Vagina (tissue), 2 donors: ENCODE measurements around the gene UBR4. TPM values are rescaled to one million over a fixed set of nuclear protein-coding genes. Genes with fewer than 3 reads are reported as not detected.

Experiments
- DNase-seq, 2 donors: peaks; one replicate each; pipeline ENCODE4 v3.0.0-alpha.2; 2017; ENCODE audit errors: extremely low spot score in 2 of 2
- H3K27ac ChIP-seq: fragments of 200-600 bp; sonication (generic); one replicate; pipeline ENCODE4 v1.5.1; 2019
- H3K27me3 ChIP-seq: fragments of 200-600 bp; sonication (generic); one replicate; pipeline ENCODE4 v1.5.1; 2019
- H3K36me3 ChIP-seq, 2 donors: fragments of 200-600 bp; sonication (generic); one replicate each; pipeline ENCODE4 v1.5.1; 2017 to 2019
- H3K4me1 ChIP-seq: fragments of 200-600 bp; sonication (generic); one replicate; pipeline ENCODE4 v1.5.1; 2019
- H3K4me3 ChIP-seq, 2 donors: fragments of 200-600 bp; sonication (generic); 1 replicate in 1 of 2; 2 replicates in 1 of 2; pipeline ENCODE4 v1.5.1; 2016 to 2019
- H3K9me3 ChIP-seq: fragments of 200-600 bp; sonication (generic); one replicate; pipeline ENCODE4 v1.5.1; 2019
- CTCF ChIP-seq, 3 experiments: fragments of 450-650 bp in 2 of 3; fragments of 200-600 bp in 1 of 3; sonication (generic) in 1 of 3; IDR thresholded peaks; one replicate each; pipeline ENCODE4 v1.5.1; 2017 to 2019; ENCODE audit warnings: antibody characterized with exemption in 3 of 3, mild to moderate bottlenecking in 2 of 3, moderate library complexity in 2 of 3
- POLR2A ChIP-seq, 2 donors: fragments of 450-650 bp; IDR thresholded peaks; one replicate each; pipeline ENCODE4 v1.6.1; 2017; ENCODE audit warnings: antibody characterized with exemption in 2 of 2, mild to moderate bottlenecking in 2 of 2, moderate library complexity in 2 of 2
- POLR2AphosphoS5 ChIP-seq, 2 donors: sonication (generic); formaldehyde crosslinking; IDR thresholded peaks; one replicate each; pipeline ENCODE4 v1.9.0; 2017; ENCODE audit warnings: antibody characterized with exemption in 2 of 2, mild to moderate bottlenecking in 2 of 2, low read depth in 1 of 2; ENCODE audit not compliant: insufficient read depth in 1 of 2
- intact Hi-C: fragments of 100-400 bp; cut with DNase I; formaldehyde crosslinking; loops from one replicate; pipeline ENCODE4 v1.15.1; 2023
- total RNA-seq: library from RNA; depleted of rRNA; stranded (reverse); fragments of >200 nt; gene quantifications from one replicate; pipeline ENCODE4 v1.2.3, GENCODE V29; 2016

The UBR4 gene
- total RNA-seq, 1 donor from 2014 or later: 157 TPM

GRCh38 chr1:19045898-19046880, 163.9 kb downstream of the UBR4 start:
- Histone ChIP-seq H3K27me3 (no peaks in the 10 kb centered on the region), H3K4me3 (no peak overlapping the region), H3K36me3 (no peaks in the 10 kb centered on the region), H3K9me3 (no peaks in the 10 kb centered on the region), H3K27ac (no peak overlapping the region), H3K4me1 (no peaks in the 10 kb centered on the region)
- DNase-seq: no peak
- no peak for TF ChIP-seq POLR2A (IDR thresholded peaks at IDR 0.05)
- TF ChIP-seq CTCF (IDR thresholded peaks at IDR 0.05): no peak
- no peak for TF ChIP-seq POLR2AphosphoS5 (IDR thresholded peaks at IDR 0.05; ENCODE audit: insufficient read depth in 1 of 2, low read depth in 1 of 2)
- intact Hi-C loops: no loop called here

GRCh38 chr1:19044975-19045831, 164.9 kb downstream of the UBR4 start:
- no peak overlapping the region for H3K27ac ChIP-seq

GRCh38 chr1:19044471-19044870, 165.6 kb downstream of the UBR4 start:
- H3K4me3 ChIP-seq: no peak overlapping the region
- TF ChIP-seq POLR2AphosphoS5 (IDR thresholded peaks at IDR 0.05; ENCODE audit: insufficient read depth in 1 of 2, low read depth in 1 of 2) (no peak), POLR2A (IDR thresholded peaks at IDR 0.05) (no peak), CTCF (IDR thresholded peaks at IDR 0.05) (no peak)
- no peaks in the 10 kb centered on the region for H3K36me3 ChIP-seq
- H3K27me3 ChIP-seq: no peaks in the 10 kb centered on the region
- no peak for DNase-seq
- intact Hi-C loops: no loop called here
- H3K4me1 ChIP-seq: no peaks in the 10 kb centered on the region
- no peak overlapping the region for H3K27ac ChIP-seq
- no peaks in the 10 kb centered on the region for H3K9me3 ChIP-seq

More at GRCh38 chr1:19044975-19045831, 164.9 kb downstream of the UBR4 start:
- Histone ChIP-seq H3K27me3 (no peaks in the 10 kb centered on the region), H3K4me3 (no peak overlapping the region), H3K4me1 (no peaks in the 10 kb centered on the region), H3K36me3 (no peaks in the 10 kb centered on the region), H3K9me3 (no peaks in the 10 kb centered on the region)
- intact Hi-C loops: no loop called here
- TF ChIP-seq POLR2A (IDR thresholded peaks at IDR 0.05): no peak
- DNase-seq: no peak

GRCh38 chr1:19043579-19044443, 166.3 kb downstream of the UBR4 start:
- no peak for TF ChIP-seq POLR2AphosphoS5 (IDR thresholded peaks at IDR 0.05; ENCODE audit: insufficient read depth in 1 of 2, low read depth in 1 of 2)
- no peak for TF ChIP-seq CTCF (IDR thresholded peaks at IDR 0.05)
- TF ChIP-seq POLR2A (IDR thresholded peaks at IDR 0.05): no peak
- no peak overlapping the region for H3K27ac ChIP-seq
- intact Hi-C loops: no loop called here
- no peak for DNase-seq
- no peaks in the 10 kb centered on the region for H3K27me3 ChIP-seq
- no peaks in the 10 kb centered on the region for H3K36me3 ChIP-seq
- H3K4me1 ChIP-seq: no peaks in the 10 kb centered on the region
- H3K9me3 ChIP-seq: no peaks in the 10 kb centered on the region
- no peak overlapping the region for H3K4me3 ChIP-seq
